Smooth muscle cell (in vitro differentiated cells): ENCODE data around the gene SH3BP2. TPM values are rescaled to one million over a fixed set of nuclear protein-coding genes. Genes with fewer than 3 reads are reported as not detected.

Source experiments
- DNase-seq: peaks from one replicate; lab custom pipeline; 2025; ENCODE audit not compliant: unreplicated experiment; lab: John Stamatoyannopoulos, UW
- H2AFZ ChIP-seq: fragments of 200-600 bp; sonication (generic); 2 replicates; pipeline ENCODE4 v1.6.0; 2016; ENCODE audit warnings: antibody characterized with exemption, low read depth, mild to moderate bottlenecking
- H3F3A ChIP-seq: fragments of 200-600 bp; sonication (generic); 2 replicates; pipeline ENCODE4 v1.6.0; 2017; ENCODE audit warnings: antibody characterized with exemption, low read depth
- H3K27ac ChIP-seq: fragments of 200-600 bp; sonication (generic); 2 replicates; pipeline ENCODE4 v1.5.1; 2016; ENCODE audit warnings: low read depth, mild to moderate bottlenecking
- H3K27me3 ChIP-seq: fragments of 200-600 bp; sonication (generic); 2 replicates; pipeline ENCODE4 v1.6.1; 2016; ENCODE audit warnings: low read depth, mild to moderate bottlenecking
- H3K36me3 ChIP-seq: fragments of 200-600 bp; sonication (generic); 2 replicates; pipeline ENCODE4 v1.5.1; 2016; ENCODE audit warnings: low read depth
- H3K4me1 ChIP-seq: fragments of 200-600 bp; sonication (generic); 2 replicates; pipeline ENCODE4 v1.5.1; 2016; ENCODE audit warnings: low read depth
- H3K4me2 ChIP-seq: fragments of 200-600 bp; sonication (generic); 2 replicates; pipeline ENCODE4 v1.6.0; 2016; ENCODE audit warnings: mild to moderate bottlenecking
- H3K4me3 ChIP-seq: fragments of 200-600 bp; sonication (generic); 2 replicates; pipeline ENCODE4 v1.5.1; 2016; ENCODE audit warnings: mild to moderate bottlenecking
- H3K79me2 ChIP-seq: fragments of 200-600 bp; sonication (generic); 2 replicates; pipeline ENCODE4 v1.6.0; 2016; ENCODE audit warnings: low read depth, mild to moderate bottlenecking
- H3K9ac ChIP-seq: fragments of 200-600 bp; sonication (generic); 2 replicates; pipeline ENCODE4 v1.6.0; 2016; ENCODE audit warnings: low read depth
- H3K9me3 ChIP-seq: fragments of 200-600 bp; sonication (generic); replicated peaks from 2 replicates; pipeline ENCODE4 v1.5.1; 2016; ENCODE audit warnings: low read depth
- H4K20me1 ChIP-seq: fragments of 200-600 bp; sonication (generic); 2 replicates; pipeline ENCODE4 v1.6.0; 2016; ENCODE audit warnings: low read depth
- CTCF ChIP-seq: fragments of 200-600 bp; sonication (generic); IDR thresholded peaks from 2 replicates; pipeline ENCODE4 v1.5.1; 2017; ENCODE audit warnings: borderline replicate concordance, mild to moderate bottlenecking, antibody characterized with exemption; ENCODE audit not compliant: insufficient read depth, poor library complexity, severe bottlenecking
- WGBS: methylation state at CpG from one replicate; pipeline ENCODE4 v1.1.7; 2016; ENCODE audit warnings: low lambda C conversion rate; 5-methylcytosine and 5-hydroxymethylcytosine counted together
- polyA plus RNA-seq: library from polyadenylated mRNA; unstranded; fragments of >200 nt; fragmentation: Nextera tagmentation; extraction: Ambion mirVana; gene quantifications from 2 replicates; pipeline ENCODE4 v1.2.1, GENCODE V29; 2016
- total RNA-seq: library from RNA; depleted of rRNA; stranded (reverse); fragments of >200 nt; gene quantifications from 2 replicates; pipeline ENCODE4 v1.2.3, GENCODE V29; 2014

SH3BP2 gene
- total and polyA plus RNA-seq, 2 experiments from 2014 or later, result 17.3 to 19.3 TPM

DNA sequence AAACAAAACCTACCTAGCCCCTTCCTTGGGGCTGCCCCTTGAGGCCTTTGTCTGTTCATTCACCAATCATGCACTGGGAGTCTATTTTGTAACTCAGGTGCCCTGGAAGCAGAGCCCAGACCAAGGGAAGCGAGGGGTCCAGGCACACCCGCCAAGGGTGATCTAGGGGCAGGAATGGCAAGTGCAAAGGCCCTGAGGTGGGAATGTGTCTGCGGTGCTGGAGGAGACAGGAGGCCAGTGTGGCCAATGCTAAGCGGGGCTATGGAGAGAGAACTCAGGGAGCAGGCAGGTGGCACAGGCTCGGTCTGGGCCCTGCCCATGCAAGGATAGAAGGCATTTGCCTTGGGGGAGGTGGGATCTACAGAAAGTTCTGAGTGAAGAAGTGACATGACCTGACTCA, 3.5 kb upstream of the SH3BP2 start:
- DNase-seq, result no peak
- no peak for TF ChIP-seq CTCF
- Histone ChIP-seq H3K9ac (no peak overlapping the region), H2AFZ (no peak overlapping the region), H3K27me3 (no peaks in the 10 kb centered on the region), H3K79me2 (peaks cover 5% of the 10 kb centered on the region), H3K36me3 (no peaks in the 10 kb centered on the region), H3K27ac (no peak overlapping the region), H3K4me3 (no peak overlapping the region), H3K4me2 (no peak overlapping the region), H3K9me3 (no peaks in the 10 kb centered on the region), H3F3A (no peaks in the 10 kb centered on the region), H3K4me1 (peaks cover 3% of the 10 kb centered on the region), H4K20me1 (no peaks in the 10 kb centered on the region)
- WGBS, result 96% methylated on average over 5 of the region's 5 CpGs

DNA sequence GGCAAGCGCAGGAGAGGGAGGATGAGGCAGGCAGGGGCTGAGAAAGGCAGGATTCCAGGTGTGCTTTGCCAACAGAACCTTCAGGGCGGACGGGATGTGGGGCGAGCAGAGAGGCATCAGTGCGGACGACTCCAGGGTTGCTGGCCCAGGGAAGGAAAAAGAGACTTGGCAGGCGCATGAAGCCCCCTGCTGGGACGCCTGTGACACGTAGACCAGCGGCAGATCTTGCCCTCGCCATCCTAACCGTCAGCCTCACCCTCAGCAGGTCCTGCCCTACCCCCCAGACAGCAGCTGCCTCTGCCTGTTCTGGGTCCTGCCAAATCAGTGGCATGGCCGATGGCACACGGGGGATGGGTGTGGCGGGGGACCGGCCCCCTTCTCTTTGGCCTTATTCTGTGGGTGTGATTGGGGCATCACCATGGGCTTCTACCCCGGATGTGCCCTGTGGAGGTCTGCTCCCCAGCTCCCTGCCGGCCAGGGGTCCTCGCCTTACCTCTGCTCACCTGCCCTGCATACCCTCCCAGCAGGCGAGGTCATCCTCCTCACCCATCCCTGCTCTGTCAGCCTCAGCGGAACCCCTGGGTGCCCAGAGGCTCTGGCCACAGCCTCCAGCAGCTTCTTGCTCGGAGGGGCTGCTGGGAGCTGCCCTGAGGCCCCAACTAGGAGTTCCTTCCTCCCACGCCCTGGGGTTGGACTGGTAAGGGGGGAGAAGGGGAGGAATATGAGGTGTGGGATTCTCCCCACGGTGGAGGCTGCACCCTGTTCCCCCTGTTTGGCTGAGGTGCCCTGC, 2.9 kb upstream of the SH3BP2 start:
- no peaks in the 10 kb centered on the region for H3K9me3 ChIP-seq
- no peak overlapping the region for H3K9ac ChIP-seq
- no peak for TF ChIP-seq CTCF
- H3K4me1 ChIP-seq, result peaks cover 8% of the 10 kb centered on the region
- DNase-seq, result no peak
- H3K27ac ChIP-seq, result no peak overlapping the region
- peaks cover 9% of the 10 kb centered on the region for H3K79me2 ChIP-seq
- H3K4me2 ChIP-seq, result no peak overlapping the region
- H4K20me1 ChIP-seq, result no peaks in the 10 kb centered on the region
- no peaks in the 10 kb centered on the region for H3F3A ChIP-seq
- H3K27me3 ChIP-seq, result no peaks in the 10 kb centered on the region
- H3K4me3 ChIP-seq, result no peak overlapping the region
- WGBS, result 90% methylated on average over 24 of the region's 24 CpGs
- no peak overlapping the region for H2AFZ ChIP-seq
- H3K36me3 ChIP-seq, result no peaks in the 10 kb centered on the region

DNA sequence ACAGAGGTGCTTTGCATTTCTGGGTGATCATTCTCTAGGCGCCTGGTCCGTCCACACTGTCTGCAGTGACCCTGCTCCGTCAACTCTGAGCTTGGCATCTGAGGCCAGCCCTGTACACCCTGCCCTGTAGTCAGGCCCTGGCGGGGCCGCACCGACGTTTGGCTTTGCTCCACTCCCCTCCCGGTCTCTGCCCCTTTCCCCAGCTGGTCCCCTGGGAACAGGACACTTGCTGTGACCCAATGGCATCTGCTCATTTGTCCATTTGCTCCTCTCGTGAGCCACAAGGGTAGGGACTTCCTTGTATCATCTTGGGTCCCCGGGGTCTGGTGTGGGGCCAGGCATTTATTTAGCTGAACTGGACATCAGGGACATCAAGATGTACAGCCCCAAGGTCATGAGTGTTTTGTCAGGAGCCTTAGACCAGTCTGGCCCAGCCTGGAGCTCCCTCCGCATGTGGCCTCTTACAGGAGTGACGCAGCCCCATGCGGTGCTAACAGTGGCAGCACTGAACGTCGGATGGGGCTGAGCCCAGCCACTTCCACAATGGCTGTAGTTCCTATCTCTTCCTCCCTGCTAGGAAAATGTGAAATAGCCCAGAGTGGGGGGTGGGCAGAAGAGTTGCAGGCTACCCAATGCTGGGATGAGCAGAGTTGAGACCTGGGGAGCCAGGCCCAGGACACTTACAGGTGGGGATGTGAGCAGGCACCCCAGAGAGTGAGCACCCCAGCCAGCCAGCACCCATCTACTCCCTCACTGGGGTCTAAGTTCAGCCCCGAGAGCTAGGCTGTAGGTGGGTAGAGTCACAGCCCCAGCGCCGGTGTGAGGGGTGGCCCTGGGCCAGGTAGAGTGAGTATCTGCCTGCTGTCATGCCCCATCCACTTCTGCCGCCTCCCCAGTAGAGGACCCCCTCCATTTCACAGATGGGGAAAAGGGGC, 2.0 kb upstream of the SH3BP2 start:
- H3K4me2 ChIP-seq, result no peak overlapping the region
- H3K79me2 ChIP-seq, result peaks cover 17% of the 10 kb centered on the region
- H2AFZ ChIP-seq, result no peak overlapping the region
- no peaks in the 10 kb centered on the region for H3F3A ChIP-seq
- no peak overlapping the region for H3K4me3 ChIP-seq
- 83% methylated on average over 19 of the region's 19 CpGs for WGBS
- DNase-seq, result no peak
- H3K9me3 ChIP-seq, result no peaks in the 10 kb centered on the region
- no peak for TF ChIP-seq CTCF
- H3K9ac ChIP-seq, result no peak overlapping the region
- no peaks in the 10 kb centered on the region for H3K27me3 ChIP-seq
- H3K27ac ChIP-seq, result no peak overlapping the region
- H3K4me1 ChIP-seq, result peaks cover 10% of the 10 kb centered on the region
- no peaks in the 10 kb centered on the region for H3K36me3 ChIP-seq
- no peaks in the 10 kb centered on the region for H4K20me1 ChIP-seq
